Liver (tissue), 9 donors: ENCODE results near the gene ZPBP2. TPM values are rescaled to one million over a fixed set of nuclear protein-coding genes. Genes with fewer than 3 reads are reported as not detected.

ENCODE experiments used
- DNase-seq: peaks from one replicate; pipeline ENCODE4 v3.0.0-alpha.2; 2017; ENCODE audit warnings: low spot score
- H3K27ac ChIP-seq, 2 donors: one replicate each; pipeline ENCODE4 v1.7.0; 2013; ENCODE audit warnings: inconsistent platforms in 2 of 2, low read length in 2 of 2, control low read depth in 1 of 2, low read depth in 1 of 2, mild to moderate bottlenecking in 1 of 2
- H3K27me3 ChIP-seq, 4 donors: one replicate each; pipeline versions ENCODE4 v1.6.1 to v1.7.0; 2013; ENCODE audit warnings: low read length in 3 of 4, inconsistent platforms in 1 of 4, mild to moderate bottlenecking in 1 of 4, moderate library complexity in 1 of 4; ENCODE audit not compliant: control insufficient read depth in 4 of 4, insufficient read depth in 4 of 4
- H3K36me3 ChIP-seq, 4 donors: one replicate each; pipeline versions ENCODE4 v1.6.1 to v1.7.0; 2013; ENCODE audit warnings: low read length in 3 of 4, mild to moderate bottlenecking in 3 of 4, low read depth in 1 of 4, moderate library complexity in 1 of 4; ENCODE audit not compliant: control insufficient read depth in 4 of 4, insufficient read depth in 3 of 4
- H3K4me1 ChIP-seq, 4 donors: one replicate each; pipeline versions ENCODE4 v1.6.1 to v1.7.0; 2013; ENCODE audit warnings: low read length in 3 of 4, mild to moderate bottlenecking in 3 of 4, moderate library complexity in 1 of 4; ENCODE audit not compliant: control insufficient read depth in 4 of 4, insufficient read depth in 4 of 4
- H3K4me3 ChIP-seq, 3 donors: one replicate each; pipeline versions ENCODE4 v1.6.1 to v1.7.0; 2013; ENCODE audit warnings: low read length in 3 of 3, control low read depth in 1 of 3, low read depth in 1 of 3, mild to moderate bottlenecking in 1 of 3
- H3K9ac ChIP-seq, 2 donors: one replicate each; pipeline ENCODE4 v1.7.0; 2013; ENCODE audit warnings: low read length in 2 of 2, mild to moderate bottlenecking in 2 of 2, moderate library complexity in 2 of 2, control low read depth in 1 of 2, low read depth in 1 of 2
- H3K9me3 ChIP-seq, 4 donors: one replicate each; pipeline versions ENCODE4 v1.6.1 to v1.7.0; 2013; ENCODE audit warnings: low read length in 3 of 4; ENCODE audit not compliant: control insufficient read depth in 4 of 4
- ATF3 ChIP-seq: IDR thresholded peaks from 2 replicates; pipeline ENCODE4 v1.6.1; 2016; ENCODE audit warnings: antibody characterized with exemption
- CTCF ChIP-seq: fragments of 150-350 bp; IDR thresholded peaks from 2 replicates; pipeline ENCODE4 v1.5.1; 2017; ENCODE audit warnings: improper control_type of control experiment, low read depth, low read length; ENCODE audit not compliant: missing input control
- EGR1 ChIP-seq, 2 donors: IDR thresholded peaks; 2 replicates each; pipeline ENCODE4 v1.6.1; 2016 to 2018; ENCODE audit warnings: antibody characterized with exemption in 2 of 2, low read depth in 2 of 2
- FOXA1 ChIP-seq: IDR thresholded peaks from 2 replicates; pipeline ENCODE4 v1.6.1; 2016; ENCODE audit warnings: antibody characterized with exemption
- FOXA2 ChIP-seq: IDR thresholded peaks from 2 replicates; pipeline ENCODE4 v1.6.1; 2016; ENCODE audit warnings: antibody characterized with exemption
- GABPA ChIP-seq, 2 donors: IDR thresholded peaks in 1 of 2; conservative IDR thresholded peaks in 1 of 2; 2 replicates each; pipeline ENCODE4 v1.6.1; 2016; ENCODE audit warnings: antibody characterized with exemption in 2 of 2, mild to moderate bottlenecking in 1 of 2, moderate library complexity in 1 of 2
- HNF4A ChIP-seq, 2 donors: conservative IDR thresholded peaks; 2 replicates each; pipeline ENCODE4 v1.6.1; 2016; ENCODE audit warnings: antibody characterized with exemption in 2 of 2, mild to moderate bottlenecking in 2 of 2
- HNF4G ChIP-seq: IDR thresholded peaks from 2 replicates; pipeline ENCODE4 v1.6.1; 2016; ENCODE audit warnings: antibody characterized with exemption
- JUND ChIP-seq, 2 donors: IDR thresholded peaks; 2 replicates each; pipeline ENCODE4 v1.6.1; 2016; ENCODE audit warnings: antibody characterized with exemption in 2 of 2
- MAX ChIP-seq: IDR thresholded peaks from 2 replicates; pipeline ENCODE4 v1.6.1; 2016; ENCODE audit warnings: antibody characterized with exemption
- NR2F2 ChIP-seq: IDR thresholded peaks from 2 replicates; pipeline ENCODE4 v1.6.1; 2016; ENCODE audit warnings: antibody characterized with exemption
- RAD21 ChIP-seq, 2 donors: IDR thresholded peaks; 2 replicates each; pipeline ENCODE4 v1.6.1; 2016; ENCODE audit warnings: antibody characterized with exemption in 2 of 2, mild to moderate bottlenecking in 2 of 2
- REST ChIP-seq: IDR thresholded peaks from 2 replicates; pipeline ENCODE4 v1.6.1; 2016; ENCODE audit warnings: antibody characterized with exemption, mild to moderate bottlenecking
- RXRA ChIP-seq, 2 donors: IDR thresholded peaks; 2 replicates each; pipeline ENCODE4 v1.6.1; 2017 to 2018; ENCODE audit warnings: antibody characterized with exemption in 2 of 2, mild to moderate bottlenecking in 1 of 2
- SP1 ChIP-seq: IDR thresholded peaks from 2 replicates; pipeline ENCODE4 v1.6.1; 2018; ENCODE audit warnings: antibody characterized with exemption, mild to moderate bottlenecking
- TAF1 ChIP-seq: conservative IDR thresholded peaks from 2 replicates; pipeline ENCODE4 v1.6.1; 2016; ENCODE audit warnings: antibody characterized with exemption, mild to moderate bottlenecking
- YY1 ChIP-seq: IDR thresholded peaks from 2 replicates; pipeline ENCODE4 v1.6.1; 2016; ENCODE audit warnings: antibody characterized with exemption, mild to moderate bottlenecking
- ZBTB33 ChIP-seq: IDR thresholded peaks from 2 replicates; pipeline ENCODE4 v1.6.1; 2016; ENCODE audit warnings: antibody characterized with exemption
- WGBS: extraction: QIAGEN DNeasy Blood & Tissue Kit; methylation state at CpG from one replicate; pipeline ENCODE4 v1.1.7; 2013; 5-methylcytosine and 5-hydroxymethylcytosine counted together
- polyA plus RNA-seq, 2 donors: library from polyadenylated mRNA; stranded (reverse) in 1 of 2; unstranded in 1 of 2; fragments of 200-250 nt in 1 of 2; fragments of >200 nt in 1 of 2; fragmentation: Nextera tagmentation in 1 of 2; extraction: Ambion mirVana in 1 of 2; gene quantifications; one replicate each; pipeline versions ENCODE4 v1.2.1 to v1.2.3, GENCODE V29; 2013 to 2015
- total RNA-seq, 2 donors: library from RNA; depleted of rRNA; stranded (reverse); fragments of >200 nt; gene quantifications; one replicate each; pipeline ENCODE4 v1.2.3, GENCODE V29; 2014
- donor health status: healthy.
- donor health status: healthy.
- donor health status: healthy.
- donor health status: healthy.
- donor health status: healthy.

Gene ZPBP2
- total and polyA plus RNA-seq, 4 donors = not detected

- H3K9me3 ChIP-seq = no peaks in the 10 kb centered on the region
- H3K27ac ChIP-seq = peak overlapping the region; percentile 94 to 95
- WGBS = 91% methylated on average over 6 of the region's 6 CpGs
- no peak overlapping the region for H3K4me3 ChIP-seq
- peaks cover 6 to 14% (median 11%) of the 10 kb centered on the region in 4 donors for H3K36me3 ChIP-seq
- DNase-seq = no peak
- no peak for TF ChIP-seq HNF4A (conservative IDR thresholded peaks at IDR 0.05)
- TF ChIP-seq RAD21 (IDR thresholded peaks at IDR 0.05) = no peak
- no peak for TF ChIP-seq FOXA1
- no peak for TF ChIP-seq MAX
- TF ChIP-seq EGR1 (IDR thresholded peaks at IDR 0.05; ENCODE audit: low read depth in 2 of 2) = no peak
- TF ChIP-seq NR2F2 = no peak
- peaks cover 31 to 70% (median 54%) of the 10 kb centered on the region in 4 donors for H3K4me1 ChIP-seq
- H3K27me3 ChIP-seq = no peaks in the 10 kb centered on the region
- H3K9ac ChIP-seq = peak overlapping the region; percentile 12 to 65
Observed at GRCh38 chr17:39923230-39923629, 55.2 kb downstream of the ZPBP2 start.

- H3K27me3 ChIP-seq = no peaks in the 10 kb centered on the region
- DNase-seq = peak; percentile 54
- 38% methylated on average over 17 of the region's 17 CpGs for WGBS
- H3K27ac ChIP-seq = peak overlapping the region; percentile 94 to 95
- no peaks in the 10 kb centered on the region for H3K9me3 ChIP-seq
- peaks cover 31 to 78% (median 59%) of the 10 kb centered on the region in 4 donors for H3K4me1 ChIP-seq
- H3K4me3 ChIP-seq = no peak overlapping the region
- peak; percentile 95 for TF ChIP-seq FOXA1
- TF ChIP-seq GABPA (IDR thresholded peaks at IDR 0.05 in 1 of 2, conservative IDR thresholded peaks at IDR 0.05 in 1 of 2) = peak in 1 of 2 donors; percentile 49
- TF ChIP-seq FOXA2 = peak; percentile 93
- peak; percentile 86 to 91 for TF ChIP-seq HNF4A (conservative IDR thresholded peaks at IDR 0.05)
- peak; percentile 52 for TF ChIP-seq ZBTB33
- TF ChIP-seq TAF1 = no peak
- peak in 1 of 2 donors; percentile 70 for TF ChIP-seq EGR1 (IDR thresholded peaks at IDR 0.05; ENCODE audit: low read depth in 2 of 2)
- no peak for TF ChIP-seq CTCF
- peak; percentile 81 for TF ChIP-seq NR2F2
- TF ChIP-seq SP1 = peak; percentile 91
- TF ChIP-seq ATF3 = no peak
- TF ChIP-seq MAX = peak; percentile 92
- peak; percentile 39 to 63 for TF ChIP-seq RAD21 (IDR thresholded peaks at IDR 0.05)
- TF ChIP-seq HNF4G = peak; percentile 71
- TF ChIP-seq RXRA (IDR thresholded peaks at IDR 0.05) = peak; percentile 94 to 96
- TF ChIP-seq REST = peak; percentile 71
- TF ChIP-seq YY1 = no peak
- peak; percentile 64 to 86 for TF ChIP-seq JUND (IDR thresholded peaks at IDR 0.05)
- H3K9ac ChIP-seq = peak overlapping the region; percentile 12 to 67
- H3K36me3 ChIP-seq = peaks cover 6 to 13% (median 10%) of the 10 kb centered on the region in 4 donors
Observed at GRCh38 chr17:39923836-39924690, 56.1 kb downstream of the ZPBP2 start.
